ENCODE measurements around the gene HEATR3. TPM values are rescaled to one million over a fixed set of nuclear protein-coding genes. Genes with fewer than 3 reads are reported as not detected.

The HEATR3 gene
- total and polyA plus RNA-seq, 2 experiments from 2014 or later, result 7.5 to 29.9 TPM

GRCh38 chr16:50066482-50067289 is 916 bp downstream of the HEATR3 start:
- peak overlapping the region; percentile 99 for H3K4me2 ChIP-seq

More at GRCh38 chr16:50066482-50067289, 916 bp downstream of the HEATR3 start:
- Histone ChIP-seq H3K27me3 (ENCODE audit: insufficient read depth) (no peaks in the 10 kb centered on the region), H2AFZ (peak overlapping the region; percentile 93), H3K4me1 (ENCODE audit: insufficient read depth) (peaks cover 8% of the 10 kb centered on the region; the same call in 1 of the 2 replicates), H4K20me1 (replicated peaks; ENCODE audit: insufficient read depth) (peaks cover 7% of the 10 kb centered on the region; the same call in 1 of the 2 replicates), H3K9me2 (ENCODE audit: insufficient read depth) (no peaks in the 10 kb centered on the region), H3F3A (replicated peaks; ENCODE audit: low read depth) (0 out of 2 replicates have a peak, but pooled peaks cover 2% of the 10 kb centered on the region), H3K79me2 (replicated peaks; ENCODE audit: insufficient read depth) (peaks cover 26% of the 10 kb centered on the region), H3K4me3 (peak overlapping the region; percentile 97), H3K36me3 (ENCODE audit: insufficient read depth) (peaks cover 2% of the 10 kb centered on the region; the same call in 1 of the 2 replicates), H3K27ac (ENCODE audit: low read depth) (no peak overlapping the region)
- Mint-ChIP-seq H3K4me1 (peaks cover 16% of the 10 kb centered on the region), H3K27ac (no peak overlapping the region), H3K36me3 (ENCODE audit: low read depth) (peaks cover 26% of the 10 kb centered on the region), H3K4me3 (peak overlapping the region; percentile 84), H3K9me3 (no peaks in the 10 kb centered on the region), H3K27me3 (ENCODE audit: insufficient read depth, low read depth, poor library complexity) (peaks cover 6% of the 10 kb centered on the region)
- ATAC-seq (no peak; the same call in 2 of the 3 replicates), DNase-seq (ENCODE audit: low spot score) (no peak)
- TF ChIP-seq STAT1 (IDR thresholded peaks at IDR 0.05; ENCODE audit: unreplicated experiment), result no peak
- TF ChIP-seq ZNF114 (CRISPR knock-in tag; IDR thresholded peaks at IDR 0.05), result no peak
- no peak for TF ChIP-seq CREB1 (CRISPR knock-in tag; IDR thresholded peaks at IDR 0.05; ENCODE audit: low read depth)
- no peak for TF ChIP-seq POLR2AphosphoS5 (IDR thresholded peaks at IDR 0.05; ENCODE audit: low read depth)
- TF ChIP-seq ETS1 (IDR thresholded peaks at IDR 0.05), result no peak
- no peak for TF ChIP-seq REST (IDR thresholded peaks at IDR 0.05; ENCODE audit: unreplicated experiment)
- no peak for TF ChIP-seq EZH2phosphoT487 (IDR thresholded peaks at IDR 0.05; ENCODE audit: unreplicated experiment)
- TF ChIP-seq ZNF331 (CRISPR knock-in tag; IDR thresholded peaks at IDR 0.05; ENCODE audit: low read depth), result no peak
- no peak for TF ChIP-seq NANOG (IDR thresholded peaks at IDR 0.05; ENCODE audit: borderline replicate concordance)
- no peak for TF ChIP-seq JUNB (IDR thresholded peaks at IDR 0.05; ENCODE audit: unreplicated experiment)
- no peak for TF ChIP-seq EZH2 (IDR thresholded peaks at IDR 0.05; ENCODE audit: low read depth, unreplicated experiment)
- no peak for TF ChIP-seq CTCF (conservative IDR thresholded peaks at IDR 0.05; ENCODE audit: low read depth in 2 of 2)
- TF ChIP-seq ZNF462 (CRISPR knock-in tag; IDR thresholded peaks at IDR 0.05), result no peak
